RKO (cell line): ENCODE data around the gene MS4A10.
"Not testable (repeated sequence)": the region's sequence is repeated elsewhere in the genome, so short reads cannot be mapped to it uniquely, and the experiment has no call there.

ENCODE experiments used
- DNase-seq: peaks from one replicate; pipeline ENCODE4 v3.0.0-alpha.2; 2016; ENCODE audit warnings: low spot score

Gene MS4A10

DNA sequence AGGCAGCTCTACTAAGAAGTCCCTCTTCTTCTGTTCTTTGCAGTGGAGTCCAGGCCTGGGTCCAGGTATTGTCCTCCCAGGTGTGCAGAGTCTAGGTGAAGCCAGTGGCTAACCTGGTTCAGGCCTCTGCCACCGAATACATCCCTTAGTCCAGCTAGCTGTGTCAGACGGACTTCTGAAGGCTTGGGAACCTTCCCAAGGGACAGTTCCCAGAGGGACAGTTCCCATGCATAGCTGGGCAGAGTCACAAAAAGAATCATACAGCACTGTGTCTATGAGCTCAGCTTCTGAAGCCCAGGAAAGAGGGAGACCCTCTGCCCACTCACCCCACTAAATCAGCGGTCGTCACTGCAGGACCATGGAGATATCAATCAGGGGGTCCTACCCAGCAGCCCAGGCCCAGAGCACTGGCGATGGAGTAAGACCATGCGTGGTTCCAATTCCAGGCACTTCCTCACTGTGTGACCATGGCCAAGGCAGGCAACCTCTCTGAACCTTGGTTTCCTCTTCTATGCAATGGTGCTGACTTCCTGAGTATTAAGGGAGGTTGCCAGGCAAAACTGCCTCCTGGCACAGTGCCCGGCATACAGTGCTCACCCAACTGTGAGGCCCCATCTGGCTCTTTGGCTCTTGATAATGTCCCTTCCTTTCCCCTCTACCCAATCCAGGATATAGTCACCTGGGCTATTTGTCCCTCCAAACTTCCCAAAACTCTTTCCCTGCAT lies 3.4 kb downstream of the MS4A10 start:
- DNase-seq = no peak

DNA sequence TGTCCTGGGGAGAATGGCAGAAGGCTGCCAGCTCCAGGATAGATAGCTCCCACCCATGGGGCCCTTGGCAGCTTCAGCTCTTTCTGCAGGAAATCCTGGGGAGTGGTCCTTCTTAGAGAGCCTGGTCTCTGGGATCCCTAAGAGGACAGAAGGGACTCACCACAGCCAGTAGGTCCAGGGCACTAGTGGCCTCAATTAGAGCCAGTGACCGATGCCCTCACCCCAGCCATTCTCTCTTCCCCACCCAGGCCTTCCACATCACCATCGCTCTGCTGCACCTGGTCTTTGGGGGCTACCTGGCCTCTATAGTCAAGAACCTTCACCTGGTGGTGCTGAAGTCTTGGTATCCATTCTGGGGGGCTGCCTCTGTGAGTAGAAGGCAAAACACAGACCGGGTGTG lies 5.6 kb downstream of the MS4A10 start:
- no peak for DNase-seq

GRCh38 chr11:60791153-60791933 lies 6.2 kb downstream of the MS4A10 start:
- no peak for DNase-seq

DNA sequence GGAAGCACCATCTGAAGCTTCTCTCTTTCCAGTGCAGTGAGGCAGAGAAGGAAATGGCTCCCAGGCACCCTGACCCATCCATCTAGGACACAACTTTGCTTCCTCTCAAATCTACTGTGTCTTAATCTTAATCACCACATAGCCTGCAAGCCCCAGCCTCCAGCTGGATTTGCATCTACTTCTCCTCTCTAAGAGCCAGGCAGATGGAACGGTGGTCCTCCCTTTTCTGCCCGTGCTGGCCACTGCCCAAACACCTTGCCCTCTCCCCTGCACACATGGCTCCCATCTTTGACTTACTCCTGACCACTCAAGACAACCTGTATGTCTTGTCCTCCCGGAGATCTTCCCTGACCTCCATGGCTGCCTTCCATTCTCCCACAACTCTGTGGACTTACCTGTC lies 7.4 kb downstream of the MS4A10 start:
- no peak for DNase-seq

DNA sequence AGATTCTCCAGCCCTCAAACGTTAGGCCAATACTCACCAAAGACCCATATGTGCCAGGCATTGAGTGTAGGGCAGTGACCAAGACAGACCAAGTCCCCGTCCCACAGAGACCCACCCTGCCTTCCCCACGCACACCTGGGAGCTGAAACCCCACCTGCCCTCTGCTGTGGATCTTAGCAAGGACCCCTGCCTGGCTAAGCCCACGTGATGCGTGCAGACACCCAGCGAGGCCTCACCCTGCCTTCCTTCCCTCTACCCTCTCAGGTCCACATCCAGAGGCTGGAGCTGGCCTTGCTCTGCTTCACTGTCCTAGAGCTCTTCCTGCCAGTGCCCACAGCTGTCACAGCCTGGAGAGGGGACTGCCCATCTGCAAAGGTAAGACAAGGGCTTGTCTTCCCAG lies 10.2 kb downstream of the MS4A10 start:
- no peak for DNase-seq

DNA sequence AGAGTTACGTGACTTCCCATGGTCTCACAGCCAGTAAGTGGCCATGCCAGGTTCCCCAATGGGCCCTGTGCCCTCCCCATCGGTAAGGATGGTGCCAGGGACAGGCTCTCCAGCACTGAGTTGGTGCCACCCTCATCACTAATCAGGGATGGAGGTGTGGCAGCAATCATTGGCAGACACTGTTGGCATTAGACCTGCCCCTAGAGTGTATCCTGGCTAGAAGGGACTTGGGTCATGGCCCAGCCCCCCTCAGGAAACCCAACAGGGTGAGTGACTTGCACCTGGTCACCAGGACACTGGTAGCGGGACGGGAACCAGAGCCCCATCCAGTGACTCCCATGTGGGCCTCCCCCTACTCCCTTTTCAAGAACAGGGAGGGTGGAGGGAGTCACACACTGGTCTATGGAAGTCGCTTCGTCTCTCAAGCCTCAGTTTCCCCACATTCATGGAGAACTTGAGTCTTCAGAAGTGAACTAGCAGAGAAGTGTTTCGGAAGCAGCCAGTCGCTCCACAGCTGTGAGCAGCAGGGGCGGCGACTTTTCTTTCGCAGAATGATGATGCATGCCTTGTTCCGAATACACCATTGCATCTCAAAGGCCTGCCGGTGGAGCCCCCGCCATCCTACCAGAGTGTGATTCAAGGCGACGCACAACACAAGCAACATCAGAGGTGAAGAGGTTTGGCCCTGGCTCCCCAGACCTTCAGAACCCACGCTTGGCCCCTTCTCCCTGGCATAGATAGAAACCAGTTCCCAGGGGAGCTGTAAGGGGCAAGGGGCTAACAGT lies 12.9 kb downstream of the MS4A10 start:
- DNase-seq = no peak

DNA sequence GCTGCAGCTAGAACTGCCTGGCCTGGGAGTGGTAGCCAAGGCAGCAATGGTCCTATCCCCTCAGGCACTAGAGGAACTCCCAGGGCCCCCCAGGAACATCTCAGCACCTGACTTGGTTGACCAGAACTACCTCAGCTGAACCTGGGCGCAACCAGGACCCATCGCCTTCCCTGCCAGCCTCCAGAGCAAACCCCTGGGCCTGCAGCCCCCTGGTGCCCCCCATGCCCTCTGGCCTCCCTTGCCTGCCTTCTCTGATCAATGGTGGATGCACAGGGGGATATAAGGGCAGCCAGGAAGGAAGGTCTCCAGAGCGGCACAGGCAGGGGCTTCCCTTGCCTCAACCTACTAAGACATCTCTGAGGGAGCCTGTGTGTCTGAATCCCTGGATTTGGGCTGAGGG lies 13.5 kb downstream of the MS4A10 start:
- no peak for DNase-seq

DNA sequence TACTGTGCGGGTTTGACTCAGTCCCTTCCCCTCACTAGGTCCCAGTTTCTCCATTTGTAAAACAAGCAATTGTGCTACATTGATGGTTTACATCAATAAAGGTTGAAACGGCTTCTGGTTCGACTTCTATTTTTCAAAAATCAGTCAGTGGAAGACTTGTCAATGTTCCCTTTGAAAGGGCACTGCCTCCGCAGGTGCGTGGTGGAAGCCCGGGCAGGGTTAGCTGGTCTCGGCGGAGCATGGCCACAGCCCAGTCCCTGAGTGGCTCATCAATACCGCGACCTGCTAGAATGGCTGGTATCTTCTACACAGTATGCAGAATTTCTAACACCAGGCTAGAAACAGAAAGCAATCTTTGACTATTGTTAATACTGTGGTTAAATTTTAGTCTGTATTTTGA lies 16.1 kb downstream of the MS4A10 start:
- DNase-seq = no peak

GRCh38 chr11:60803273-60803936 lies 18.3 kb downstream of the MS4A10 start:
- no peak for DNase-seq

GRCh38 chr11:60809249-60809648 lies 24.1 kb downstream of the MS4A10 start:
- no peak for DNase-seq

GRCh38 chr11:60809691-60810090 lies 24.6 kb downstream of the MS4A10 start:
- DNase-seq = no peak

DNA sequence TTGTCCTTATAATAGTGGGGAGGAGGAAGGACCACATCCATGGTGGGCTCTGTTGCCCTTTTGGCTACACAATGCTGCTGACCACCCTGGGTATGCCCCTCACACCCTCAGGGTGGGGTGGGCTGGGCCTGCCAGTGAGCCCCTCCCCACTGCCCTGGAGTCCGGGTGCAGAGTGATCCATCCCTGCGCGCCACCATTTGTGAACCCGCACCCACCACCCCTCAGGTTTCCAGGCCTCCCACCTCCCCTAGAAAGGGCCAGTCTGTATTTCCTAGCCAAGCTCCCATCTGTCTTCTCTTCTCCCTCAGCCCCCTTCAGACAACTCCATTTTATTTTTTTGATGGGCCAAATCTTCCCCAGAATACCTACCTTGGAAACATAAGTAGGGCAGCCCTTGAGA lies 25.0 kb downstream of the MS4A10 start:
- no peak for DNase-seq

- DNase-seq = no peak
Observed at GRCh38 chr11:60810569-60810968, 25.4 kb downstream of the MS4A10 start.

DNA sequence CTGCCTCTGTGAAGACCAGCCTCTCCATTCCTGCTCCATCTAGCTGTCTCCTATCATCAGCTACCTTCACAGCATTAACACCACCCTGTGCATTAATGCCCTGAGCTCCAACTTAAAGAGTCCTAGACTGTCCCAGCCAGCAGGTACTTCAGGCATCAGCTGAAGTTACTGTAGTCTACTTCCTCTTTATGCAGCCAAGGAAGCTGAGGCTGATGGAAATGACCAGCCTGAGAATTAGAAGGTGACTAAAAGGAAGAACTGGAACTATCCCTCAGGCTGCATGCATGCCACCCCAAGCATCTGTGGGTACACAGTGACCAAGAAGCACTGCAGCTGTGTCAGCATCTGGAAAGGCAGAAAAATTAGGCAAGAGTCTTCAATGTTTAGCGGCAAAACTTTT lies 28.2 kb downstream of the MS4A10 start:
- DNase-seq = no peak

- DNase-seq = no peak
Observed at GRCh38 chr11:60814112-60814511, 29.0 kb downstream of the MS4A10 start.

GRCh38 chr11:60816590-60817157 lies 31.5 kb downstream of the MS4A10 start:
- no peak for DNase-seq

DNA sequence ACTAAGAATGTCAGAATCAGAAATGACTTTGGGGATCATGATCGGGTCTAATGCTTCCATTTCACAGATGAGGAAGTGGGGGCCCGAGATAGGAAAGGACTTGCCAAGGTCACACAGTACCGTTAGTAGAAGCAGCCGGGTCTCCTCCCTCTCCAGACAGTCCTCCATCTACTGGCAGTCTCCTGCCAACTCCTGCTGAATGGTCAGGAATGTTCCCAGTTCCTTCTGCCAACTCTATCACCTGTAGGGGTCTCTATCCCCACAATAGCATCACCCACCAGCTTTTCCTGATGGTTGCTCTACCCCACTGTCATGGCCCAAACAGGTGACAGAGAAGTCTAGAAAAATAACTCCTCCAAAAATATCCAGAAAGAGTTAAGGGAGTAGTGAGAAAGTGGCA lies 32.9 kb downstream of the MS4A10 start:
- no peak for DNase-seq

- no peak for DNase-seq
Observed at GRCh38 chr11:60821827-60822599, 36.9 kb downstream of the MS4A10 start.

DNA sequence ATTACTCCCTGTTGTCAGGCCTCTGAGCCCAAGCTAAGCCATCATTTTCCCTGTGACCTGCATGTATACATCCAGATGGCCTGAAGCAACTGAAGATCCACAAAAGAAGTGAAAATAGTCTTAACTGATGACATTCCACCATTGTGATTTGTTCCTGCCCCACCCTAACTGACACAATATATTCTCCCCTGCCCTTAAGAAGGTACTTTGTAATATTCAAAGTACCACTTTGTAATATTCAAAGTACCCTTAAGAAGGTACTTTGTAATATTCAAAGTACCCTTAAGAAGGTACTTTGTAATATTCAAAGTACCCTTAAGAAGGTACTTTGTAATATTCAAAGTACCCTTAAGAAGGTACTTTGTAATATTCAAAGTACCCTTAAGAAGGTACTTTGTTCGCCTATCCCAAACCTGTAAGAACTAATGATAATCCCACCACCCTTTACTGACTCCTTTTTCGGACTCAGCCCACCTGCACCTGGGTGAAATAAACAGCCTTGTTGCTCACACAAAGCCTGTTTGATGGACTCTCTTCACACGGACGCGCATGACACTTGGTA lies 38.7 kb downstream of the MS4A10 start:
- not testable (repeated sequence) for DNase-seq

DNA sequence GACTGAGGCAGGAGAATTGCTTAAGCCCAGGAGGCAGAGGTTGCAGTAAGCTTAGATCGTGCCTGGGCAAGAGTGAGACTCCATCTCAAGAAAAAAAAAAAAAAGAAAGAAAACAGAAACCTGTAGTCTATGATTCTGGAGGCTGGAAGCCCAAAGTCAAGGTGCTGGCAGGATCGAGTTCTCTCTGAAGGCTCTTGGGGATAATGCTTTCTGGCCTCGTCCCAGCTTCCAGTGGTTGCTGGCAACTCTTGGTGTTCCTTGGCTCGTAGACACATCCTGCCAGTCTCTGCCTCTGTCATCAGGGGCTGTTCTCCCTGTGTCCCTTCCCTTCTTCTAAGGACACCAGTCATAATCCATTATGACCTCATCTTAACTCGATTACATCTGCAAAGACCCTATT lies 40.0 kb downstream of the MS4A10 start:
- DNase-seq = no peak

DNA sequence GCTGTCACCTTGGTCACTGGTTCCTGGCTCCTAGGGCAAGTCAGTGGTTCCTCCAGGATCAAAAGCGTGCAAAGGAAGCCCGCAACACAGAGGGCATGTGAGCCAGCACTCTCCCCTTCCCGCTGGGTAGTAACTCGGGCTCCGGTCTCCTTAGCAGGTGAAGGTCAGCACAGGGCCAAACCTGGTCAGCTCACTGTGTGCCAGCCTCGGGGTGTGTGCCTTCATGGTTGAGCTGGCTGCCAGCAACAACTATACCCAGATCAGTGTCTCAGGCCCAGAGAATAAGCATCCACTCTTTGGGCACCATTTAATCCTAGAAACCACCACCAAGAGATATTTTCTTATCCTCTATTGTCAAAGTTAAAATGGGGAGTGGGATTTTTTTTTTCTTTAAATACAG lies 40.7 kb downstream of the MS4A10 start:
- DNase-seq = no peak
